CD4-positive, alpha-beta T cell treated with Interleukin-2 at 100 ng/mL for 4 hours (primary cell): ENCODE data around the gene OTOG.

Experiments
- DNase-seq: peaks from one replicate; pipeline ENCODE4 v3.0.0-alpha.2; 2020; ENCODE audit warnings: low spot score

Gene OTOG

GRCh38 chr11:17634776-17635550 lies 87.9 kb downstream of the OTOG start:
- DNase-seq: no peak

- no peak for DNase-seq
Measured at GRCh38 chr11:17635551-17635938, 88.5 kb downstream of the OTOG start.

GRCh38 chr11:17636721-17637120 lies 89.7 kb downstream of the OTOG start:
- no peak for DNase-seq

GRCh38 chr11:17637901-17638300 lies 90.8 kb downstream of the OTOG start:
- no peak for DNase-seq

GRCh38 chr11:17638311-17638710 lies 91.3 kb downstream of the OTOG start:
- no peak for DNase-seq

- DNase-seq: no peak
Measured at GRCh38 chr11:17639091-17639490, 92.0 kb downstream of the OTOG start.

- no peak for DNase-seq
Measured at GRCh38 chr11:17639781-17640180, 92.7 kb downstream of the OTOG start.

GRCh38 chr11:17640493-17641164 lies 93.6 kb downstream of the OTOG start:
- no peak for DNase-seq

- no peak for DNase-seq
Measured at GRCh38 chr11:17641792-17642350, 94.8 kb downstream of the OTOG start.

GRCh38 chr11:17642370-17642769 lies 95.3 kb downstream of the OTOG start:
- no peak for DNase-seq

- no peak for DNase-seq
Measured at GRCh38 chr11:17642980-17643379, 95.9 kb downstream of the OTOG start.

GRCh38 chr11:17643506-17644405 lies 96.7 kb downstream of the OTOG start:
- DNase-seq: no peak

GRCh38 chr11:17645190-17645970 lies 98.3 kb downstream of the OTOG start:
- DNase-seq: no peak

GRCh38 chr11:17646451-17647145 lies 99.5 kb downstream of the OTOG start:
- no peak for DNase-seq

- DNase-seq: no peak
Measured at GRCh38 chr11:17648528-17648927, 101.5 kb downstream of the OTOG start.

GRCh38 chr11:17649261-17649660 lies 102.2 kb downstream of the OTOG start:
- DNase-seq: no peak

GRCh38 chr11:17649696-17650095 lies 102.6 kb downstream of the OTOG start:
- DNase-seq: no peak

GRCh38 chr11:17650127-17650911 lies 103.3 kb downstream of the OTOG start:
- no peak for DNase-seq

GRCh38 chr11:17651061-17651460 lies 104.0 kb downstream of the OTOG start:
- no peak for DNase-seq

GRCh38 chr11:17651681-17652080 lies 104.6 kb downstream of the OTOG start:
- DNase-seq: no peak
